GM12878 (cell line): ENCODE results near the gene TSC22D3. TPM values are rescaled to one million over a fixed set of nuclear protein-coding genes. Genes with fewer than 3 reads are reported as not detected.

ENCODE experiments used
- ATAC-seq: fragments of 200-7000 bp; cut with Tn5 transposase; 3 replicates; pipeline ENCODE4 v1.9.1; 2020; ENCODE audit warnings: mild to moderate bottlenecking, moderate library complexity
- Bru-seq: library from RNA; stranded (reverse); fragments of 400-500 nt; gene quantifications from one replicate; lab custom pipeline; 2021; lab: Mats Ljungman, UMichigan
- BruChase-seq, 2 experiments: library from RNA; stranded (reverse); fragments of 400-500 nt; gene quantifications; one replicate each; lab custom pipeline; 2021; lab: Mats Ljungman, UMichigan
- BruUV-seq: library from RNA; stranded (reverse); fragments of 400-500 nt; replicated peaks from 2 replicates; lab custom pipeline; 2021; lab: Mats Ljungman, UMichigan
- CTCF ChIA-PET: fragments of 300-600 bp; sonication (Branson Sonifier 250); formaldehyde crosslinking; extraction: SDS; loops from one replicate; lab custom pipeline; 2021; ENCODE audit warnings: inconsistent platforms; lab: Yijun Ruan, JAX
- POLR2A ChIA-PET: fragments of 350-600 bp; formaldehyde crosslinking; extraction: SDS; loops from one replicate; lab custom pipeline; 2021; ENCODE audit warnings: inconsistent platforms; lab: Charles Lee
- RAD21 ChIA-PET: fragments of 300-600 bp; sonication (Branson Sonifier 250); formaldehyde crosslinking; loops from one replicate; lab custom pipeline; 2023; ENCODE audit warnings: antibody characterized with exemption; ENCODE audit not compliant: unreplicated experiment; lab: Charles Lee
- SMC1A ChIA-PET: fragments of 300-600 bp; sonication (Branson Sonifier 250); formaldehyde crosslinking; loops from one replicate; lab custom pipeline; 2023; ENCODE audit not compliant: unreplicated experiment, uncharacterized antibody; lab: Charles Lee
- DNase-seq: peaks from one replicate; pipeline ENCODE4 v3.0.0-alpha.2; 2011; ENCODE audit warnings: low read depth, low spot score
- FAIRE-seq: peaks from 3 replicates; lab custom pipeline; 2011; peaks lifted over from hg19 to GRCh38; lab: Jason Lieb, UNC
- H2AFZ ChIP-seq: 2 replicates; pipeline ENCODE4 v1.6.0; 2011; ENCODE audit warnings: low read depth, low read length, control low read depth; ENCODE audit not compliant: control insufficient read depth
- H3K27ac ChIP-seq: 2 replicates; pipeline ENCODE4 v1.5.1; 2011; ENCODE audit warnings: control low read depth; ENCODE audit not compliant: control insufficient read depth, insufficient read depth
- H3K27me3 ChIP-seq, 2 experiments: replicated peaks in 1 of 2; 2 replicates each; pipeline versions ENCODE4 v1.6.0 to v1.6.1; 2011; ENCODE audit warnings: low read length in 1 of 2; ENCODE audit not compliant: control insufficient read depth in 2 of 2, insufficient read depth in 2 of 2
- H3K36me3 ChIP-seq, 2 experiments: 2 replicates each; pipeline ENCODE4 v1.5.1; 2011; ENCODE audit warnings: low read length in 1 of 2; ENCODE audit not compliant: control insufficient read depth in 2 of 2, insufficient read depth in 2 of 2
- H3K4me1 ChIP-seq: 2 replicates; pipeline ENCODE4 v1.6.1; 2011; ENCODE audit warnings: mild to moderate bottlenecking, low read length, moderate library complexity, mixed read lengths; ENCODE audit not compliant: control insufficient read depth, insufficient read depth
- H3K4me2 ChIP-seq: 2 replicates; pipeline ENCODE4 v1.6.0; 2011; ENCODE audit warnings: control low read depth; ENCODE audit not compliant: control insufficient read depth, insufficient read depth
- H3K4me3 ChIP-seq: fragments of 200-600 bp; sonication (generic); 2 replicates; pipeline ENCODE4 v1.5.1; 2016
- H3K79me2 ChIP-seq: 2 replicates; pipeline ENCODE4 v1.6.0; 2011; ENCODE audit warnings: low read length; ENCODE audit not compliant: control insufficient read depth, insufficient read depth
- H3K9ac ChIP-seq: 2 replicates; pipeline ENCODE4 v1.8.0; 2011; ENCODE audit warnings: low read length, control low read depth, mixed read lengths; ENCODE audit not compliant: control insufficient read depth, insufficient read depth
- H3K9me3 ChIP-seq: replicated peaks from 3 replicates; pipeline ENCODE4 v1.5.1; 2011; ENCODE audit warnings: mild to moderate bottlenecking, low read length; ENCODE audit not compliant: control insufficient read depth, insufficient read depth
- H4K20me1 ChIP-seq: 2 replicates; pipeline ENCODE4 v1.6.0; 2011; ENCODE audit not compliant: control insufficient read depth, insufficient read depth
- BCL11A ChIP-seq: IDR thresholded peaks from 2 replicates; pipeline ENCODE4 v1.6.1; 2011; ENCODE audit warnings: low read depth, low read length
- BHLHE40 ChIP-seq, 2 experiments: fragments of 450-650 bp in 1 of 2; IDR thresholded peaks; 2 replicates each; pipeline ENCODE4 v1.6.1; 2011 to 2017; ENCODE audit warnings: low read depth in 2 of 2, borderline replicate concordance in 1 of 2, improper control_type of control experiment in 1 of 2, low read length in 1 of 2, mild to moderate bottlenecking in 1 of 2
- CBX5 ChIP-seq: sonication (generic); IDR thresholded peaks from 2 replicates; pipeline ENCODE4 v1.6.1; 2016; ENCODE audit warnings: low read depth, moderate library complexity, mild to moderate bottlenecking, inconsistent platforms
- JUNB ChIP-seq: IDR thresholded peaks from 2 replicates; pipeline ENCODE4 v1.6.1; 2016; ENCODE audit warnings: antibody characterized with exemption, mild to moderate bottlenecking
- POU2F2 ChIP-seq: IDR thresholded peaks from 3 replicates; pipeline ENCODE4 v1.6.1; 2011; ENCODE audit warnings: low read depth, mild to moderate bottlenecking, low read length, borderline replicate concordance
- SMARCA5 ChIP-seq: fragments of 450-650 bp; IDR thresholded peaks from 2 replicates; pipeline ENCODE4 v1.6.1; 2017; ENCODE audit warnings: mild to moderate bottlenecking
- SUZ12 ChIP-seq: fragments of 200-600 bp; sonication (generic); IDR thresholded peaks from one replicate; pipeline ENCODE4 v1.6.1; 2018; ENCODE audit warnings: antibody characterized with exemption, mild to moderate bottlenecking; ENCODE audit not compliant: unreplicated experiment
- TBL1XR1 ChIP-seq: IDR thresholded peaks from 2 replicates; pipeline ENCODE4 v1.6.1; 2012; ENCODE audit warnings: low read depth, low read length, improper control_type of control experiment
- ZBED1 ChIP-seq: IDR thresholded peaks from 2 replicates; pipeline ENCODE4 v1.6.1; 2016; ENCODE audit warnings: borderline replicate concordance
- ZNF24 ChIP-seq: fragments of 450-650 bp; IDR thresholded peaks from 2 replicates; pipeline ENCODE4 v1.6.1; 2017; ENCODE audit warnings: antibody characterized with exemption, mild to moderate bottlenecking
- ZNF592 ChIP-seq: fragments of 450-650 bp; IDR thresholded peaks from 2 replicates; pipeline ENCODE4 v1.6.1; 2017; ENCODE audit warnings: mild to moderate bottlenecking, moderate library complexity
- ZNF622 ChIP-seq: fragments of 450-650 bp; IDR thresholded peaks from 2 replicates; pipeline ENCODE4 v1.6.1; 2017; ENCODE audit warnings: mild to moderate bottlenecking, inconsistent platforms
- whole genome bisulfite sequencing: methylation state at CpG from one replicate; pipeline ENCODE4 v1.1.6; 2016; ENCODE audit warnings: low lambda C conversion rate; ENCODE audit not compliant: insufficient replicate concordance, insufficient coverage; ENCODE audit errors: missing lambda C conversion rate; 5-methylcytosine and 5-hydroxymethylcytosine counted together
- in situ Hi-C: fragments of 300-500 bp; cut with MboI; formaldehyde crosslinking; loops from 9 replicates; pipeline ENCODE4 v1.14.3; 2018; ENCODE audit warnings: mixed read lengths
- intact Hi-C: fragments of 100-400 bp; cut with micrococcal nuclease; formaldehyde crosslinking; loops from one replicate; pipeline ENCODE4 v1.14.2; 2022; ENCODE audit not compliant: unreplicated experiment
- long read RNA-seq, 2 experiments: library from polyadenylated mRNA; unstranded; transcript quantifications; one replicate each; pipeline ENCODE4 v2.0.0, GENCODE V29; 2019 to 2020
- polyA minus RNA-seq, 3 experiments: library from RNA; depleted of rRNA, polyadenylated mRNA; stranded (reverse); fragments of >200 nt; gene quantifications; 2 replicates each; pipeline ENCODE4 v1.2.3, GENCODE V29; 2011
- polyA plus RNA-seq, 11 experiments: library from polyadenylated mRNA; depleted of rRNA in 4 of 11; unstranded in 6 of 11; stranded (reverse) in 5 of 11; fragments of >200 nt; fragmentation: Nextera tagmentation in 4 of 11; fragmentation: Illumina TruSeq in 1 of 11; extraction: Ambion mirVana in 4 of 11; extraction: Trizol in 1 of 11; gene quantifications; 1 replicate in 1 of 11; 2 replicates in 10 of 11; pipeline versions ENCODE4 v1.2.1 to v1.2.3, GENCODE V29; 2011 to 2016; ENCODE audit warnings: inconsistent platforms in 2 of 11, missing spikeins in 2 of 11, low read depth in 1 of 11
- total RNA-seq, 4 experiments: library from RNA; depleted of rRNA in 3 of 4; stranded (reverse); fragments of >200 nt in 3 of 4; fragmentation: Illumina TruSeq in 1 of 4; extraction: Trizol in 1 of 4; gene quantifications; 2 replicates each; pipeline versions ENCODE4 v1.2.1 to v1.2.3, GENCODE V29; 2013 to 2021
- TF ChIP-seq, protein P1 (sequence below): IDR thresholded peaks from 2 replicates; pipeline ENCODE4 v1.6.1; 2012; ENCODE audit warnings: low read depth, low read length, improper control_type of control experiment

TSC22D3 gene
- total RNA-seq (2013; cell fraction: nucleolus; rRNA removed) = 76.6 and 80.5 TPM in 2 replicates
- 15.7 and 18.1 TPM in 2 replicates for total RNA-seq (2014; rRNA removed)
- 9.6 and 12.0 TPM in 2 replicates for total RNA-seq (2014; rRNA removed; fragmentation: Illumina TruSeq; extraction: Trizol)
- 14.1 and 16.3 TPM in 2 replicates for total RNA-seq (2021)
- polyA plus RNA-seq (2011; ENCODE audit: low read depth) = 28.5 TPM
- polyA plus RNA-seq (2011; rRNA removed) = 122 and 132 TPM in 2 replicates
- polyA plus RNA-seq (2011; cell fraction: cytosol; rRNA removed) = 82.3 and 116 TPM in 2 replicates
- polyA plus RNA-seq (2011; cell fraction: nucleus; rRNA removed) = 127 and 171 TPM in 2 replicates
- polyA plus RNA-seq (2012) = 33.5 and 47.7 TPM in 2 replicates
- polyA plus RNA-seq (2014; fragmentation: Illumina TruSeq; extraction: Trizol) = 11.8 and 12.5 TPM in 2 replicates
- 1 to 10 TPM; 4.6 to 8.6 TPM for polyA plus RNA-seq (2014; fragmentation: Nextera tagmentation; extraction: Ambion mirVana)
- 14.9 and 20.9 TPM in 2 replicates for polyA plus RNA-seq (2014; rRNA removed)
- 10 to 100 TPM; 19.0 to 21.1 TPM for polyA plus RNA-seq (2016; fragmentation: Nextera tagmentation; extraction: Ambion mirVana)
- polyA minus RNA-seq (2011; rRNA and poly(A)+ RNA removed) = 57.7 and 74.2 TPM in 2 replicates
- polyA minus RNA-seq (2011; cell fraction: cytosol; rRNA and poly(A)+ RNA removed) = 31.2 and 33.4 TPM in 2 replicates
- 87.9 and 128 TPM in 2 replicates for polyA minus RNA-seq (2011; cell fraction: nucleus; rRNA and poly(A)+ RNA removed)
- percentile 74 among the genes with signal in this experiment for Bru-seq, nascent RNA
- BruChase-seq, experiment 1, labeled RNA remaining after a 6-hour chase = percentile 76 among the genes with signal in this experiment
- BruChase-seq, experiment 2, labeled RNA remaining after a 2-hour chase = percentile 84 among the genes with signal in this experiment
- long read RNA-seq, experiment 1, transcript TSC22D3-206 (3 exons, 2,027 nt) = major isoform, 42 of 43 reads
- long read RNA-seq, experiment 1, partial matches to known transcripts = 0 of 43 reads
- long read RNA-seq, experiment 1, other reads (novel, unspliced or antisense) = 0 of 43 reads
- long read RNA-seq, experiment 2, transcript TSC22D3-203 (3 exons, 2,266 nt) = minor isoform, 8 of 268 reads
- long read RNA-seq, experiment 2, transcript TSC22D3-206 (3 exons, 2,027 nt) = major isoform, 228 of 268 reads
- long read RNA-seq, experiment 2, partial matches to known transcripts = 0 of 268 reads
- long read RNA-seq, experiment 2, other reads (novel, unspliced or antisense) = 27 of 268 reads

DNA sequence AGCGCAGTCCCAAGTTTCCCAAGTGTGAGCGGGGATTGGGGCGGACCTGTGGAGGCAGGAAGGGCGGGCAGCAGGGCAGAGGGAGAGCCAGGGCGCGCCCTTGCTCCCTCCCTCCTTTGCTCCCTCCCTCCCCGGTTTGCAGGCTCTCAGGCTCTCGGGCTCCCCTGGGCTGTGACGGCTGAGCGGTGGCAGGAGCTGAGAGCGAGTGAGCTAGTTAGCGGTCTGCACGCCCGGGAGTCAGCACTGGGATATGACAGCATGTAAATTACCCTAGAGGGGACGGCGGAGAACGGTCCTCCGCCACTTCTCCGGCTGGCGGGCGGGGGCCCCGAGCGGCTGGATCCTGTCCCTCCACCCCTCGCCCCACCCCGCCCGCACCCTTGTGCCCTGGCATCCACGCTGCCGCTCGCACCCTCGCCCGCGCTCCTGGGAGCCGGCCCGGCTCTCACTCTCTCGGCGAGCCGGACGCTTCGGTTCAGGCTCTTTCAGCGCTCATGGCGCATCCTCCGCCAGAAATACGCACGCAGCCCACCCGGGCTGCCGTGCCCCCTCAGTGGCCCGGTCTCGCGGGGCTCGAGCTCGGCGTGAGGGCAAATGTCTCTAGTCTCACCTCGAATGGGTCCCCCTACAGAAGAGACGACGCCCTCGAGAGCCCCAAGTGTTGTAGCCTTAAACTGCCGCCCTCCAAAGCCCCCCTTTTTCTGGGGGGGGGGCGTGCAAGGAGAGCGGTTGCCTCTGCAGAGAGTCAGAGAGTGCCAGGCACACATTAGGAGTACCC, at the start of gene TSC22D3:
TSS of gene TSC22D3 (minus strand) at position 54 of the 778 bp plus-strand sequence. CDS start 368 bp downstream, outside the sequence.
- H2AFZ ChIP-seq = peak within 1 kb of the TSS; percentile 22
- no TSS peak for BruUV-seq
- intact Hi-C loops (loop anchor here (2.0 to 10.0 kb wide), 3 partner anchors 239 to 877 kb away; no protein-coding TSS in a partner anchor), in situ Hi-C loops (loop anchor here (5.0 kb wide), 1 partner anchor 114 kb away; no protein-coding TSS in a partner anchor)
- no peaks in the 10 kb centered on the region; the same call in 2 of the 3 replicates for H3K9me3 ChIP-seq
- DNase-seq (no peak), ATAC-seq (peak; percentile 91), FAIRE-seq (no peak)
- RAD21 ChIA-PET = interaction anchor here (0.7 to 5.3 kb wide), 21 partner anchors 9 to 147 kb away, joined by 3 to 119 read pairs (median 7); partner anchors contain the start of gene PRPS1
- H3K9ac ChIP-seq = no peak within 1 kb of the TSS
- H3K27ac ChIP-seq = no peak within 1 kb of the TSS
- H3K27me3 ChIP-seq = no peaks in the 10 kb centered on the region; a peak in 1 of 4 replicates
- H3K4me1 ChIP-seq = no peaks in the 10 kb centered on the region
- CTCF ChIA-PET = interaction anchor here (0.6 to 7.5 kb wide), 19 partner anchors 9 to 901 kb away, joined by 3 to 289 read pairs (median 6); no protein-coding TSS in a partner anchor
- SMC1A ChIA-PET = interaction anchor here (0.7 to 9.4 kb wide), 20 partner anchors 10 to 900 kb away, joined by 3 to 149 read pairs (median 5); no protein-coding TSS in a partner anchor
- no peaks in the 10 kb centered on the region for H4K20me1 ChIP-seq
- peak within 1 kb of the TSS; percentile 58 for H3K4me3 ChIP-seq
- H3K36me3 ChIP-seq = no peaks in the 10 kb centered on the region
- H3K4me2 ChIP-seq = peak within 1 kb of the TSS; percentile 67
- H3K79me2 ChIP-seq = no peaks in the 10 kb centered on the region
- POLR2A ChIA-PET = interaction anchor here (0.5 to 1.7 kb wide), 13 partner anchors 9 to 119 kb away, joined by 3 to 15 read pairs (median 4); no protein-coding TSS in a partner anchor
- 30% methylated on average over 49 of the region's 59 CpGs for WGBS
- TF ChIP-seq BHLHE40 (IDR thresholded peaks at IDR 0.05; ENCODE audit: borderline replicate concordance in 1 of 2, low read depth in 2 of 2, low read length in 1 of 2) (peak in 1 of 2 experiments; percentile 33; a peak in 1 of 4 replicates), TBL1XR1 (no peak), ZNF592 (no peak), BCL11A (no peak), SUZ12 (no peak), ZNF24 (no peak), CBX5 (no peak), SMARCA5 (no peak), POU2F2 (no peak), ZNF622 (no peak), JUNB (no peak), ZBED1 (no peak)
- TF ChIP-seq, protein P1, sequence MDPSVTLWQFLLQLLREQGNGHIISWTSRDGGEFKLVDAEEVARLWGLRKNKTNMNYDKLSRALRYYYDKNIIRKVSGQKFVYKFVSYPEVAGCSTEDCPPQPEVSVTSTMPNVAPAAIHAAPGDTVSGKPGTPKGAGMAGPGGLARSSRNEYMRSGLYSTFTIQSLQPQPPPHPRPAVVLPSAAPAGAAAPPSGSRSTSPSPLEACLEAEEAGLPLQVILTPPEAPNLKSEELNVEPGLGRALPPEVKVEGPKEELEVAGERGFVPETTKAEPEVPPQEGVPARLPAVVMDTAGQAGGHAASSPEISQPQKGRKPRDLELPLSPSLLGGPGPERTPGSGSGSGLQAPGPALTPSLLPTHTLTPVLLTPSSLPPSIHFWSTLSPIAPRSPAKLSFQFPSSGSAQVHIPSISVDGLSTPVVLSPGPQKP = no peak
